ENCODE data around the gene PGM1.

PGM1 gene

DNA sequence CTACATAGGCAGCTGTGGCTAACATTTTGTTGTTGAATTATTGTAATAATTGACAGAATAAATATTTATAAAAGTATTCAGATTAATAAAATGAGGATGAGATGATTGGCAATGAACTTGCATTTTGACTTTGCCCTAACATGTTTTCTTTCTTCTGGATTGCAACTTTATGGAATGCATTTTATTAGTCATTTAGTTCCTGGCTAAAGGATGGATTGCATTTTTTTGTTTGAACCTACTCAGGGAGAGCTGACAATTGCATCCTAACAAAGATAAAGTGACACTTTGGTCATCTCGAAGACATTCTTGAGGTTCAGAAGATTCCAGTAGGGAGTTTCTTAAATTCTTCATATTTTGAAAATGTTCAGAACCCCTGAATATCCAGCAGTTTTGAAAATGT lies 37.5 kb downstream of the PGM1 start:
- Histone ChIP-seq H3K4me1 (no peaks in the 10 kb centered on the region), H3K4me3 (ENCODE audit: low read depth, low read length) (no peak overlapping the region), H3K36me3 (no peaks in the 10 kb centered on the region), H3K27me3 (no peaks in the 10 kb centered on the region), H3K9me3 (no peaks in the 10 kb centered on the region)
- TF ChIP-seq, protein P1, sequence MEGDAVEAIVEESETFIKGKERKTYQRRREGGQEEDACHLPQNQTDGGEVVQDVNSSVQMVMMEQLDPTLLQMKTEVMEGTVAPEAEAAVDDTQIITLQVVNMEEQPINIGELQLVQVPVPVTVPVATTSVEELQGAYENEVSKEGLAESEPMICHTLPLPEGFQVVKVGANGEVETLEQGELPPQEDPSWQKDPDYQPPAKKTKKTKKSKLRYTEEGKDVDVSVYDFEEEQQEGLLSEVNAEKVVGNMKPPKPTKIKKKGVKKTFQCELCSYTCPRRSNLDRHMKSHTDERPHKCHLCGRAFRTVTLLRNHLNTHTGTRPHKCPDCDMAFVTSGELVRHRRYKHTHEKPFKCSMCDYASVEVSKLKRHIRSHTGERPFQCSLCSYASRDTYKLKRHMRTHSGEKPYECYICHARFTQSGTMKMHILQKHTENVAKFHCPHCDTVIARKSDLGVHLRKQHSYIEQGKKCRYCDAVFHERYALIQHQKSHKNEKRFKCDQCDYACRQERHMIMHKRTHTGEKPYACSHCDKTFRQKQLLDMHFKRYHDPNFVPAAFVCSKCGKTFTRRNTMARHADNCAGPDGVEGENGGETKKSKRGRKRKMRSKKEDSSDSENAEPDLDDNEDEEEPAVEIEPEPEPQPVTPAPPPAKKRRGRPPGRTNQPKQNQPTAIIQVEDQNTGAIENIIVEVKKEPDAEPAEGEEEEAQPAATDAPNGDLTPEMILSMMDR (IDR thresholded peaks at IDR 0.05; ENCODE audit: low read depth, low read length), result no peak
- no peak for DNase-seq

DNA sequence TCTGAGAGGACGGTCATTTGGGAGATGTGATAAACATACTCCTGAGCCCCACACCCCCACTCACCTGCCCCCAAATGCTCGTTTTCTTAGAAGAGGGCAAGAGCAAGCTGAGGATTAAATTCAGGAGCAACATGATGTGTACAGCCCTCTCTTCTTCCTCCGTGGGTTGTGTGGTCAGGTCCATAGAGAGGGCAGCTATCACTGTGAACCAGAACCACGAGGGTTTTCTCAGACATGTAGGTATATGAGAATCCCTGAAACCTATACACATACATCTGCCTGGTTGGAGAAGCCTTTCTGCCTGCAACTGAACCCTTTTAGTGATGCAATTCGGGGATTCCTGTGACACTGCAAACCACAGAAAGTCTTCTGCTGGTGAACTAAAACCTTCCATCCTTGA lies 38.9 kb downstream of the PGM1 start:
- no peak for DNase-seq
- Histone ChIP-seq H3K27me3 (no peaks in the 10 kb centered on the region), H3K4me1 (no peaks in the 10 kb centered on the region), H3K36me3 (no peaks in the 10 kb centered on the region), H3K9me3 (no peaks in the 10 kb centered on the region), H3K4me3 (ENCODE audit: low read depth, low read length) (no peak overlapping the region)
- TF ChIP-seq, protein P1 (IDR thresholded peaks at IDR 0.05; ENCODE audit: low read depth, low read length), result no peak

DNA sequence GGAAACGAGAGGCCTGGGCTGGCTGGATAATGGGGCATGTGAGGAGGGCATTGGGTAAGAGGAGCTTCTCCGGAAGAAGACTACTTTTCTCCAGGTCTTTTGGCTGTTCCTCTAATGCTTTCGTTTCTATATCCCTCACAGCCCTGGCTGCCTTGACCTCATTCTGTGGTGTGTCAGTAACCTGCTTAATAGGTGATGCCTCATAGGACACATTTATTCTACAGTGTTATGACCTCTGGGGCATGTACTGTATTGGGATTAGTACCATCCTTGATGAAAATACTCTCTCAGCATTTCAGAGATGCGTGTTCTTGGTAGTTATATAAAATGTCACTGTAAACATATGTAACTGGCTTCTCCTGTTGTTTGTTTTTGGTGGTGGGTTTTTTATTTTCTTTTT lies 40.1 kb downstream of the PGM1 start:
- Histone ChIP-seq H3K36me3 (no peaks in the 10 kb centered on the region), H3K4me1 (no peaks in the 10 kb centered on the region), H3K4me3 (ENCODE audit: low read depth, low read length) (no peak overlapping the region), H3K27me3 (no peaks in the 10 kb centered on the region), H3K9me3 (no peaks in the 10 kb centered on the region)
- DNase-seq, result no peak
- TF ChIP-seq, protein P1 (IDR thresholded peaks at IDR 0.05; ENCODE audit: low read depth, low read length), result no peak

DNA sequence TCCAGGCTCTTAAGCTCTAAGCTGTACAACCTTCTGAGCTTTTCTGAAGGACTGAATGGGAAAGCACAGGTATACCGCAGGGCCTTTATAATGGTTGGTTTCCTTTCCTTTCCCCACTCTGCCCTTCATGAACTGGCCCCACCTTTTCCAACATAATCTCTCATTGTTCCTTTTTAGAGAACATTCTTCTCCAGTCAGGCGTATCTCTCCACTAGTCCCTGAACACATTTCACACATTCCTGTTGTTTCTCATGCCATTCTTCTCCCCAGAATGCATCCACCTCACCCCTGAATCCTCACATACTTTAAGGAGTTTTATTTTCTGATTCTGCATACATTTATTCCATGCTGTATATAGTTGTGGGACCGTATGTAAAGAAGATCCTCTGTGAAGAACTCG lies 41.3 kb downstream of the PGM1 start:
- DNase-seq, result no peak
- Histone ChIP-seq H3K4me1 (no peaks in the 10 kb centered on the region), H3K9me3 (no peaks in the 10 kb centered on the region), H3K36me3 (no peaks in the 10 kb centered on the region), H3K27me3 (no peaks in the 10 kb centered on the region), H3K4me3 (ENCODE audit: low read depth, low read length) (no peak overlapping the region)
- TF ChIP-seq, protein P1 (IDR thresholded peaks at IDR 0.05; ENCODE audit: low read depth, low read length), result no peak

DNA sequence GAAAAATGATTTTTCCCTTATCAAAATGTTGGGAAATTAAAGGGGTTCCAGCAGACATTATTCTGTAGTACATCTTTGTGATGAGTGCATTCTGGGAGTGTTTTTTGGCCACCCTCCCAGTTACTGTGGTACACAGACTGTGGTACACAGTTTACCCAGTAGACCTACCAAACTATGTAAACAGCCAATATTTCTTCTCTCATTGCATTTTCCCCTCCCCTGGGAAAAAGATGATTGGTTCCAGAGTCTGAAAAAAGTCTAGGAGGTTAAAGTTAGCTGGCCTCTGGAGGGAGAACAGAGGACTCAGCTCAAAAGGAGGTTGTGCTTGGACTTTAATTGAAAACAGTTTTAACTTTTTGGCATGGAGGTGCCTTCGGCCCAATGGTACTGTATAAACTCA lies 42.5 kb downstream of the PGM1 start:
- TF ChIP-seq, protein P1 (IDR thresholded peaks at IDR 0.05; ENCODE audit: low read depth, low read length), result no peak
- DNase-seq, result no peak
- H3K4me1 ChIP-seq, result no peaks in the 10 kb centered on the region
- H3K36me3 ChIP-seq, result no peaks in the 10 kb centered on the region
- no peak overlapping the region for H3K4me3 ChIP-seq (ENCODE audit: low read depth, low read length)
- H3K9me3 ChIP-seq, result no peaks in the 10 kb centered on the region
- no peaks in the 10 kb centered on the region for H3K27me3 ChIP-seq

DNA sequence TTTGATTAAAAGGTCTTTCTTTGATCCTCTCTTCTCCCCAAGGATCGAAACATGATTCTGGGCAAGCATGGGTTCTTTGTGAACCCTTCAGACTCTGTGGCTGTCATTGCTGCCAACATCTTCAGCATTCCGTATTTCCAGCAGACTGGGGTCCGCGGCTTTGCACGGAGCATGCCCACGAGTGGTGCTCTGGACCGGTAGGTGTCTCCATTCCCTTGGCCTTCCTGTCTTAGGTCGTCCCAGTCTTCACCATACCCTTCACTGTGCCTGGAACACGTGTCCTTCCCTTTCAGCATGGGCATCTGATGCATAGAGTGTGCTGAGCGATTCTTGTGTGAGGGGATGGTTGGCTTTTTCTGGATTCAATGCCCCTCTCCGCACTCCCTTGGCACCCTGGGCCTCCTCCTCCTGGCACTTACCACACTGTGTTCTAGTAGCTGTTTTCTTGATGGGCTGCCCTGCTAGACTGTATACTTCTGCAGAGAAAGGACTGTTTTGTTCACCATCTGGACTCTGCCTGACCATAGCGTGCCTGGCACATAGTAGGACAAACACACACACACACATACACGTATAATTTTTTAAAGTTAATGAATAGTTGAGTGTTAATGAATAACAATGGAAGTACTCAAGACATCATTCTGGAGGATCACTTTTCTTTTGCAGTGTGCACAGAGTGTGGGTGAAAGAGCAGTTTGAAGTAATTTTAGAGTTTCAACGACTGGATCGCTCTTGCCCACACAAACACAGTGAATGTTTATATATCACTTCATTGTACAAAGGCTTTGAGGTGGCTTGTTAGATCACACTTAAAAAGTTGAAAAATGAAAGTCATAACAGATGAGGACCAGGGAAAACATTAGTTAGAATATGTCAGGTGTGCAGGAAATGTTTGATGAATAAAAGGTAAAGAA lies 43.2 kb downstream of the PGM1 start:
- Histone ChIP-seq H3K4me3 (ENCODE audit: low read depth, low read length) (no peak overlapping the region), H3K27me3 (no peaks in the 10 kb centered on the region), H3K9me3 (no peaks in the 10 kb centered on the region), H3K4me1 (no peaks in the 10 kb centered on the region), H3K36me3 (no peaks in the 10 kb centered on the region)
- TF ChIP-seq, protein P1 (IDR thresholded peaks at IDR 0.05; ENCODE audit: low read depth, low read length), result no peak
- no peak for DNase-seq

All from BE2C (cell line).